SHP77 treated with DMSO at 0.1 percent for 48 hours (cell line): ENCODE results near the gene LRMDA.

Experiments
- DNase-seq: peaks from one replicate; lab custom pipeline; 2025; lab: John Stamatoyannopoulos, UW

Gene LRMDA

GRCh38 chr10:75542084-75542483 is 110.7 kb downstream of the LRMDA start:
- no peak for DNase-seq

- no peak for DNase-seq
Measured at GRCh38 chr10:75542906-75543305, 111.5 kb downstream of the LRMDA start.

DNA sequence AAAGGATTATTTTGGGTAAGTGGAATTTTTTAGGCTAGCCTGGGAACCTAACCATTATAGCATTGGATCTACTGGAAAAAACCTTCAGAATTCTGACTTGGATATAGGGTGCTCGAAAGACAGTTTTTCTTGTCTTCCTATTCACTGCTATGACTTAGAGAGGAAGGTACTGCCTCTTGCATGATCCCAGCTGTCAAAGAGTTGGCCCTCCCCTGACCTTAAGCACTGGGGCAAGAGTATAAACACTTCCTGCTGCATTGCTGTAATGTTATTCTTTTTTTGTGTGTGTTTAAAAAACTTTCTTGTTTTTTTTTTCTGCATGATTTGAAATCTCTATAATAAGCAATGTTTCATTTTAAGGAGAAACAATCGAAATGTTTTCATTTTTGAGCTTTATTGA is 113.0 kb downstream of the LRMDA start:
- DNase-seq = no peak

- no peak for DNase-seq
Measured at GRCh38 chr10:75544993-75545706, 113.7 kb downstream of the LRMDA start.

DNA sequence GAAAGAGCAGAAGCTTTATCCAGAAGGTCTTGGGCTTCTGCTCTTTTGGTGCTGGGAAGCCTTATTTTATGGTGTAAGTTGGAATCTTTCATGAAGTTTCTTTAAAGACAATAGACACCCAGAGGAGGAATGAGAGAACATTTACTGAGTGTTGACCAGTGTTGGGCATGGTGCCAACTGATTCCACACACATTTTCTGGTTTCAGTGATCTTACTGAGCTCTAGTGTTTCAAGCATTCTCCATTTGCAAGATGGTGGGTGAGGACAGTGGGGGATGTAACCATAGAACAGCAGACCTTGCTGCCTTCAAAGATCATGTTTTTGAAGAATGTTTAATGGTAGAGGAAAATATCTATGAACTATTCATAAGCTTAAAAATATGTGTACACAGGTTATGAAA is 114.6 kb downstream of the LRMDA start:
- no peak for DNase-seq

DNA sequence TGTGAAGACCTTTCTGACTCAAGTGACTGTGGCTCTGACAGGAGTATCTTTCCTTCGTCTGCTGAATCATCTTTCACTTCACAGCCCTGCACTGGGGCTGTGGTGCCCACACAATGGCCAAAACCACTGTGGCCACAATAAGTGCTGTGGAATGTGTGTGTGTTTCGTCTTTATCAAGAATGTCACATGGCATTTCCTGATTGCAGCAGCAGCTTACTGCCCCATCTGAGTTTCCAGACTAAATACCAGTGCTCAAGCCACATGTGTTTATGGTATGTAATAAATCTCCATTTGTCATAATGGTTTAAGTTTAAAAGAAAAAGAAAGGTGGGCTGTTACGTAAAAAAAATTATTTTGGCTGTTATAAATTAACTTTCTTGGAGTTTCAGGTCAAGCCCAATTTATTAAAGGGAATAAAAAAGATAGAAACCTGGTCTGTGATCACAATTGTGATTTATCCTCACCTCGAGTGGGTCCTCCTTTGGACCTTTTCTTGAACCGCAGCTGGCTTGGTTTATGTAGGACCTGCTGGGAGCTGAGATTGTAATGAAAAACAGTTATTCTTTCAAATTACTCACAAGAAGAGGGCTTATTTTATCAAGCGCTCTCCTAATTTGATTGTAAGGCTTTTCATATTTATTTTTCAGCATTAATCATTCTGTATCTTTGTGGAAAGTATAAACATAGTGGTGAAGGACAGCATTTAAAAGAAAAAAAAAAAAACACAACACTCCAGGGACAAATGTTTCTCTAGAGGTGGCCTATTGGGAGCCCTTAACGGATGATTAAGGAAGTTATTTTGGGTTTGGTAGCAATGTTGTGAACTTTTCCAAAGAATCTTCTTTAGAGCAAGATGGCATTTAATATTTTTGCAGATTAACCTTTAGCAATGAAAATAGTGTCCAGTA is 116.2 kb downstream of the LRMDA start:
- DNase-seq = no peak

DNA sequence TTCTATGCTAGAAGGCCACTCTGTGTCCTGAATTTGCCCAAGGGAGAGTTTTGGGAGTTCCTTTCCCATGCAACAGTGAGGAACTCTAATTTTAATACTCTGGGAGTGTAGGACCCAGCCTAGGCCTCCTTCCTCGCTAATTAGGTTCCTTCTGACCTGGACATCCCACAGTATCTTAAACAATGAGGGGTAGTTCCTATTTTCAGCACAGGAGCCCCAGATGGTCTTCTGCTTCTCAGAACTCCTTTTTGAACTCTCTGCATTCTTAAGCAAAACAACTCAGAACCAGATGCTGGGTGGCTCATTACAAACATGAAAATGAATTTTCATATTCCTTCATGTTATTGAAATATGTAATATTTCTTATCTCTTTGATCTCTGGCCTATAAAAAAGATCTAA is 116.9 kb downstream of the LRMDA start:
- no peak for DNase-seq

GRCh38 chr10:75550191-75550590 is 118.8 kb downstream of the LRMDA start:
- no peak for DNase-seq

DNA sequence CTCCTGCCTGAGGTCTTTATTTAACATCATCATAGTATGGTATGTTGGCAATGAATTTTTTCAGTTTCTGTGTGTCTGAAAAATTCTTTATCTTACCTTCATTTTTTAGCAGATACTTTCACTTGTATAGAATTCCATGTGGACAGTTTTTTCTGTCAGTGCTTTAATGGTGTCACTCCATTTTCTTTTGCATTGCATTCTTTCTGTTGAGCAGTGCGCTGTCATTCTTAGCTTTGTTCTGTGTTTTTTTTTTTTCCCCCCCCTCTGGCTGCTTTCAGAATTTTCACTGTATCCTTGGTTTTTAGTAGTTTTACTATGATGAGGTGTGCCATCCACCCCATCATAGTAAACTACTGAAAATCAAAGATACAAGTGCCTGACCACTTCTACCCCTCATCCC is 120.7 kb downstream of the LRMDA start:
- no peak for DNase-seq

DNA sequence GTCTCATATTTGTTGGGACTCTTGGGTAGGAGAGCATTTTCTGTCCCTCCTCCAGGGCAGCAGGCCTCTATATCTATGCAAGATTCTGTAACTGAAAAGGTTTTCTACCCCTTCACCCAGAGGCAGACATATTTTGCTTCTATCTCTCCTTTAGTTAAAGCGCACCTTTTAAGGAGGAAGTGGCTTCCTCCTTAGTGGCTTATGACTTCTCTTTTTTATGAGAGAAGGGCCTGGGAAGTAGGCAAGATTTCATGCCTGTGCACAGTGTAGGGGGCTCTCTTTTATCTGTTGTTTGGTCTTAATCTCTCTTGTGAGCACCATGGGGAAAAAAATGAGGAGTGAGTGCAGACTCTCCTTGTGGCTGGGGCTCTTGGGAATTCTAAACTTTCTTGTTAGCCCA is 122.1 kb downstream of the LRMDA start:
- DNase-seq = no peak

DNA sequence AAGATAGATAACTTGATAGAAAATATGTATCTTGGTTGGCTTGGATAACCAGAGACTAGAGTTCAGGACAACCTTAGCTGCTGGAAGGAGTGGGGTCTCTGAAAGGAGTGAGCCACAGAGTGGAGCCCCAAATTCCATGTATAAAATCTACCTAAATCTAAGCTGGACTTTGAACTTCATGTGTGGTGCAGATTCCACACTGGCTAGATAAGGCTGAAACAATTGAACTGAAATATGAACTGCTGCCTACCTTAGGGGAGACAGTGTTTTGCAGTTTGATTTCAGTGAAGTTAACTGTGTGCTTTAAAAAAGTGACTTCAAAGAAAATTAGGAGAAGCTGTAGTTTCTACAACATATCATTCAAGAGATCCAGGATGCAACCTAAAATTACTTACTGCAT is 123.9 kb downstream of the LRMDA start:
- no peak for DNase-seq

- no peak for DNase-seq
Measured at GRCh38 chr10:75556320-75556719, 124.9 kb downstream of the LRMDA start.

DNA sequence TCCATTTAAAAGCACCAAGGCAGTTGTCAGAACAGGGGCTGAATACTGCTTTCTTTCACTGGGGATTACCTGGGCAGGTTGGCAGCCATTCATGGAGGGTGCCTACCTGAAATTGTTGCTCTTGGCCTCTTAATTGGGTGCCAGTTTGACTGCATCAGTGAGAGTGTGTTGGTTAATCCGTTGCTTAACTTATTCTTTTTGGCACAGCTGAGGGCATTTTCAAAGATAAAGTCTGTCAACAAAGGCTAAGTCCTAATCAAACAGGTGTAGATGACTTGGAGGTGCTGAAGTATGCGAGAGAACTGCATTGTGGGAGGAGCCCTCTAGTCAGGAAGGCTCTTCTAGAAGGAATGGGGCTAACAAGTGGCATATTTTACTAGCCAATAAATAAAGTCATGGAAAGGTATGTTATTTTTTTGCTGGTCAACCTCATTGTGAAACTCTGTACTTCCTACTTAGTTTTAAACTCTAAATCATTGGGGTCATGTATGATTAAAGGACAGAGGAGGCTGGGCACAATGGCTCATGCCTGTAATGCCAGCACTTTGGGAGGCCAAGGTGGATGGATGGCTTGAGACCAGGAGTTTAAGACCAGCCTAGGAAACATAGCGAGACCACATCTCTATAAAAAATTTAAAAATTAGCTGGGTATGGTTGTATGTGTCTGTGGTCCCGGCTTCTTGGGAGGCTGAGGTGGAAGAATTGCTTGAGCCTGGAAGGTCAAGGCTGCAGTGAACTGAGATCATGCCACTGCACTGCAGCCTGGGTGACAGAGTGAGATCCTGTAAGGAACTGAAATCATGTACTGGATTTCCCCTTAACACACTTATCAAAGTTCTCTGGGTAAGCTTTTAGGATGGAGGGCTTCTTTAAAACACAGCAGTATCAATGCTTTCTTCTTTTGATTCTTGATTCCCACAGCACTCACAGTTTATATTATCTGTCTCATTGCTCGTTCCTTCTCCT is 134.1 kb downstream of the LRMDA start:
- no peak for DNase-seq

GRCh38 chr10:75568450-75569130 is 137.2 kb downstream of the LRMDA start:
- no peak for DNase-seq

- no peak for DNase-seq
Measured at GRCh38 chr10:75569506-75569905, 138.1 kb downstream of the LRMDA start.

DNA sequence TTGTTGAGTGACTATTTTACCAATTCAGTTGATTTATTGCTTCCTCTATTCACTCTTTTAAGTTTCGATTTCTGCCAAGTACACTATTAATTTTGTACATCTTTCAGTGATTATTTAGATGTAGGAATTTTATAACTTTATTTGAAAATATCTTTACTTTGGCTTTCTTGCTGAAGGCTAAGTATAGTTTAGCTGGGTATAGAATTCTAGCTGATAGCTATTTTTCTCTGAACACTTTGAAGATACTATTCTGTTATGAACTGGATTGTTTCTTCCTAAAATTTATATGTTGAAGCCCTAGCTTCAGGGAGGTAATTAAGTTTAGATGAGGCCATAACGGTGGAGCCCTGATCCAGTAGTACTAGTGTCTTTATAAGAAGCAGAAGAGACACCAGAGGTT is 141.1 kb downstream of the LRMDA start:
- DNase-seq = no peak

DNA sequence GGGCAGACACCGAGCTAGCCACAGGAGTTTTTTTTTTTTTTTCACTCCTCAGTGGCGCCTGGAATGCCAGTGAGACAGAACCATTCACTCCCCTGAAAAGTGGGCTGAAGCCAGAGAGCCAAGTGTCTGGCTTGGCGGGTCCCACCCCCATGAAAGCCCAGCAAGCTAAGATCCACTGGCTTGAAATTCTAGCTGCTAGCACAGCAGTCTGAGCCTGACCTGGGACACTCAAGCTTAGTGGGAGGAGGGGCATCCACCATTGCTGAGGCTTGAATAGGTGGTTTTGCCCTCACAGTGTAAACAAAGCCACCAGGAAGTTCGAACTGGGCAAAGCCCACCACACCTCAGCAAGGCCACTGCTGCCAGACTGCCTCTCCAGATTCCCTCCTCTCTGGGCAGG is 144.5 kb downstream of the LRMDA start:
- DNase-seq = no peak

DNA sequence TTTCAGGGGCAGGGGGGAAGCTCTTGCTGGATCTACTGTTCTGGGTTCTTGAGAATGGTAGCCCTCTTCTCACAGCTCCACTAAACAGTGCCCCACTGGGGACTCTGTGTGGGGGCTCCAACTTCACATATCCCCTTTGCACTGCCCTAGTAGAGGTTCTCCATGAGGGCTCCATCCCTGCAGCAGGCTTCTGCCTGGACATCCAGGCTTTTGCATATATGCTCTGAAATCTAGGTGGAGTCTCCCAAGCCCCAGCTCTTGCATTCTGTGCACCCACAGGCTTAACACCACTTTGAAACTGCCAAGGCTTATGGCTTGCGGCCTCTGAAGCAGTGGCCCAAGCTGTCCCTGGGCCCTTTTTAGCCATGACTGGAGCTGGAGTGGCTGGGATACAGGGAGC is 150.7 kb downstream of the LRMDA start:
- no peak for DNase-seq

DNA sequence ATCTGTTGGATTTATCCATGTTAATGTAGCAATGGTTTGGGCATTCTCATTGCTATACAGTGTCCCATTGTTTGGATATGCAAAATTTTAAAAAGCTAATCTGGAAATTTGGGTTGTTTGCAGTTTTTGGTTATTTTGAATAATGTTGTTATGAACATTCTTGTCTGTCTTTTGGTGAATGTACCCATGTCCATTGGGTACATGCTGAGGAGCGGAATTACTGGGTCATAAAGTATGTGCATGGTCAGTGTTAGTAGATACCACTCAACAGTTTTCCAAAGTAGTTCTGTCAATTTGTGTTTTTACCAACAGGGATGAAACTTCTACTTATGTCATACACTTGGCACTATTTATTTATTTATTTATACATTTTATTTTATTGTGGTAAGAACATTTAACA is 153.9 kb downstream of the LRMDA start:
- DNase-seq = no peak

DNA sequence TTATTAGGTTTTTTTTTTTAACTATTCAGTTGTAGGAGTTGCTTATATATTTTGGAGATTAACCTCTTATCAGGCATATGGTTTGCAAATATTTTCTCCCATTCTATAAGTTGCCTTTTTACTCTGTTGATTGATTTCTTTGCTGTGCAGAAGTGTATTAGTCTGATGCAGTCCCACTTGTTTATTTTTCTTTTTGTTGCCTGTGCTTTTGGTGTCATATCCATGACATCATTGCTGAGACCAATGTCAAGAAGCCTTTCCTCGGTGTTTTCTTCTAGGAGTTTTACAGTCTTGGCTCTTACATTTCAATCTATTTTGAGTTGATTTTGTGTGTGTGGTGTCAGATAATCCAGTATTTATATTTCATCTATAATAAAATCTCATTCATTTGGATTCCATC is 155.4 kb downstream of the LRMDA start:
- DNase-seq = no peak

GRCh38 chr10:75588031-75588430 is 156.6 kb downstream of the LRMDA start:
- no peak for DNase-seq
